Skeletal muscle satellite cell (primary cell): ENCODE measurements around the gene PKIG.

Experiments used
- H3K27me3 ChIP-seq: 2 replicates; pipeline ENCODE4 v1.7.0; 2013; ENCODE audit warnings: low read length; ENCODE audit not compliant: control insufficient read depth, insufficient read depth
- H3K36me3 ChIP-seq: 2 replicates; pipeline ENCODE4 v1.7.0; 2013; ENCODE audit warnings: mild to moderate bottlenecking, control low read depth, low read length; ENCODE audit not compliant: insufficient read depth
- H3K4me1 ChIP-seq: 2 replicates; pipeline ENCODE4 v1.7.0; 2013; ENCODE audit warnings: low read length; ENCODE audit not compliant: control insufficient read depth, insufficient read depth
- H3K4me2 ChIP-seq: 2 replicates; pipeline ENCODE4 v1.7.0; 2013; ENCODE audit warnings: mild to moderate bottlenecking, low read length
- H3K4me3 ChIP-seq: 2 replicates; pipeline ENCODE4 v1.7.0; 2013; ENCODE audit warnings: low read length
- H3K9ac ChIP-seq: 2 replicates; pipeline ENCODE4 v1.7.0; 2013; ENCODE audit warnings: mild to moderate bottlenecking, low read depth, low read length, moderate library complexity
- H3K9me3 ChIP-seq: replicated peaks from 2 replicates; pipeline ENCODE4 v1.7.0; 2013; ENCODE audit warnings: mild to moderate bottlenecking, control low read depth, low read length

PKIG gene

DNA sequence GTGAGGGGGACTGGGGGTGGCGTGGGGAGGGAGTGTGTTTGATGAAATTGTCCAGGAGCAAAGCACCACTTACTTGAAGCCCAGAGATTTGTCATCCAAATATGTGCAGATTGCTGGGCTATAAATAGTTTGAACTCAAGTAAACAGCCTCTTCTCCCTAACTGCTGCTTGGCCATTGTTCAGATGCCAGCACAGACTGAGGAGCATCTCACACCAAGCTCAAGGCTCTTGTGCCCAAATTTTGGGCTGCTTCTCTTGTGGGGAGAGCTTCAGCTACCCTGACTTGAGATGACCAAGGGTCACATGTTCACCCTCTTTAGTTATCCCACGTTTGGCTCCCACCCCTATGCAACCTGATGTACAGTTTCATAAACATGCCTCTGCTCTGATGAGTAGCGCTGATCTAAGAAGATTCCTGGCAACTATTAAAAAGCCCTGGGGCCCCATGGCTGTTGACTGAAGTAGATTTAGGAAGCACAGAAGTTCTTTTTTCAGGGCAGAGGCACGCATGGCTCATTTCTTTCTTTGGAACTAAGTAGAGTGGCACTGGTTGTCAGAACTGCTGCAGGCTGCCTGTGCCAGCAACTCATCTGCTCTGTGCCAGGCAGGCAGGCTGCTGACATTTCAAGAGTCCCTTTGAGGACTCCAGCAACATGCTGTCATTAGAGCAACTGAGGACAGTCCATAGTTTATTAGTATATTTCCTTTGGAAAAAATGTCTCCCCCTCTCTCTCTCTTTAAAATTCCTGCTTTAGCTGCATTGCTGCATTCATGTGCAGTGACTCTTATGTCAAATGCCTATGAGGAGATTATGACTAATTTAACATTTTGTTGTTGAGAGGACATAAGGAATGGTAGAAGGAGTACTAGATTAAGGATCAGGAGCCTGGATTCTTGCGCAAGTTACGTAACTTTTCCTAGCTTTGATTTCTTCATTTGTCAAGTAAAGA lies 9.6 kb upstream of the PKIG start:
- H3K36me3 ChIP-seq, result no peaks in the 10 kb centered on the region
- H3K4me3 ChIP-seq, result peak overlapping the region; percentile 52
- H3K9ac ChIP-seq, result peak overlapping the region; percentile 85
- H3K9me3 ChIP-seq, result no peaks in the 10 kb centered on the region
- H3K4me1 ChIP-seq, result peaks cover 42% of the 10 kb centered on the region
- H3K4me2 ChIP-seq, result peak overlapping the region; percentile 80
- H3K27me3 ChIP-seq, result no peaks in the 10 kb centered on the region

DNA sequence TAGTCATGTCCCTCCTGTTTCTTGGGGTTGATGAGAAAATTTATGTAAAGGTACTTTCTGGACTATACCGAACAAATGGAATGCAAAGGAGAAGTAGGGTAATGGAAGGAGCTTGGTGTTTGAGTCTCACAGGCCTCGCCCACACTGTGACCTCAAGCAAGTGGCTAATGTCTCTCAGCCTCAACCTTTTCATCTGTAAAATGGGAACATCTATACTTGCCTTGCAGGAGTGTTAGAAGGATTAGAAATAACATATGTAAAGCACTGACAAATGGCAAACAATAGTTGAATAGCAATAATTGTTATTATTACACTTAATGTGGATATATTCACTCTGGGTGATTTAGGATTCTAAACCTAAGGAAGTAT lies 8.9 kb upstream of the PKIG start:
- H3K36me3 ChIP-seq, result no peaks in the 10 kb centered on the region
- H3K27me3 ChIP-seq, result no peaks in the 10 kb centered on the region
- peaks cover 42% of the 10 kb centered on the region for H3K4me1 ChIP-seq
- peak overlapping the region; percentile 80 for H3K4me2 ChIP-seq
- H3K9me3 ChIP-seq, result no peaks in the 10 kb centered on the region
- H3K4me3 ChIP-seq, result no peak overlapping the region
- H3K9ac ChIP-seq, result peak overlapping the region; percentile 85

GRCh38 chr20:44574372-44574771 lies 8.0 kb upstream of the PKIG start:
- Histone ChIP-seq H3K9me3 (no peaks in the 10 kb centered on the region), H3K4me3 (no peak overlapping the region), H3K4me2 (no peak overlapping the region), H3K27me3 (no peaks in the 10 kb centered on the region), H3K36me3 (no peaks in the 10 kb centered on the region), H3K9ac (no peak overlapping the region), H3K4me1 (peaks cover 46% of the 10 kb centered on the region)

DNA sequence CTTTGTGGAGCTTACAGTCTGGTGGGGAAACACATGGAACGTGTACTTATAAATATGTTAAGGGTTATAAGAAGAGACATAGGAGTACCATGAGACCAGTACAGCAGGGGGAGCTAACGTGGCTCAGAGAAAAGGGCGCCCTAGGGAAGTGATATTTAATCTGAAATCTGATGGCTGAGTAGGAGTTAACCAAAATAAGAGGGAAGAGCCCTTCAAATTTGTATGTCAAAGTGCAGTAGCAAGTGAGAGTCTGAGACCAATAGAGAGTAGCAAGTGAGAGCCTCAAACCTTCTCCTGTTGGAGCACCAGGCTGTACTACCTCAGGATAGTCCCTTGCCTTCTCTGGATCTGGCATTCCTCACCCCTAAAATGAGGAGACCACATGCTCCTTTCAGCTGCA lies 6.1 kb upstream of the PKIG start:
- Histone ChIP-seq H3K4me2 (no peak overlapping the region), H3K9ac (peak overlapping the region; percentile 9), H3K4me1 (peaks cover 58% of the 10 kb centered on the region), H3K36me3 (no peaks in the 10 kb centered on the region), H3K27me3 (no peaks in the 10 kb centered on the region), H3K9me3 (no peaks in the 10 kb centered on the region), H3K4me3 (no peak overlapping the region)

DNA sequence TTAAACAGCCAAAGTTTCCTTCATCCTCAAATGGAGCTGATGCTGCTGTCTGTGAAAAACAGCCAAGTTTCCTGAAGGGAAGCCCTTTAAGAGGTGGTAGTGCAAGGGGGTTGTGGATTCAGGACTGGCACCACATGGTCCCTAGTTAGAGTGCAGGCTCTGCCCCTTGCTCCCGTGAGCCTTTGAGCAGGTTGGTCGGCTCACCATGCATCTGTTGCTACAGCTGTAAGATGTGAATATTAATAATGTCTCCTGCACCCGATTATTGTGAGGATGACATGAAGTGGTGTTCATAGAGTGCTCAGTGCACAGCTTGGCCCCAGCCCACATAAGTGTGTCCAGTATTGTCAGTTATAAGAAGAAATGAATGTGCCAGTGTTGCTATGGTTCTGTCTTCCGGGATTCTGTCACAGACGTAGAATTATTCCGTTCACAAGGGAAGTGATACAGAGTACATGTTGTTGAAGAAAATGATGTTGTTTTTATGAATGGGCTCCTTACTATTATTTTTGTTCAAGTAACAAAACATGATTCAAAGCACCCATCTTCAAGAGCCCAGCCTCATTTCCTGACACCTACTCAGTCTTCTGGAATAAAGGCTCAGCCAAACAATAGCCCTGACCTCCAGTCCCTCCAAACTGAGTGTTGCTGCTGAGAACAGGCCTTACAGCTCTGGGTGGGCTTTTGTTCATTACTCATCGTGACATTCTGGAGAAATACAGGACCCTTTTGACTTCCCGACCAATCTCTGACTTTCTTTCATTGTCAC lies 2.9 kb upstream of the PKIG start:
- Histone ChIP-seq H3K9me3 (no peaks in the 10 kb centered on the region), H3K36me3 (no peaks in the 10 kb centered on the region), H3K9ac (no peak overlapping the region), H3K4me1 (peaks cover 53% of the 10 kb centered on the region), H3K4me3 (no peak overlapping the region), H3K27me3 (no peaks in the 10 kb centered on the region), H3K4me2 (no peak overlapping the region)

GRCh38 chr20:44580581-44581268 lies 1.7 kb upstream of the PKIG start:
- no peak overlapping the region for H3K9ac ChIP-seq
- peaks cover 53% of the 10 kb centered on the region for H3K4me1 ChIP-seq
- H3K36me3 ChIP-seq, result no peaks in the 10 kb centered on the region

GRCh38 chr20:44581515-44581914 lies 864 bp upstream of the PKIG start:
- H3K36me3 ChIP-seq, result no peaks in the 10 kb centered on the region
- no peak overlapping the region for H3K4me3 ChIP-seq
- no peaks in the 10 kb centered on the region for H3K9me3 ChIP-seq
- no peak overlapping the region for H3K9ac ChIP-seq
- H3K4me1 ChIP-seq, result peaks cover 48% of the 10 kb centered on the region
- H3K4me2 ChIP-seq, result no peak overlapping the region
- no peaks in the 10 kb centered on the region for H3K27me3 ChIP-seq

More at GRCh38 chr20:44580581-44581268, 1.7 kb upstream of the PKIG start:
- Histone ChIP-seq H3K9me3 (no peaks in the 10 kb centered on the region), H3K27me3 (no peaks in the 10 kb centered on the region), H3K4me3 (no peak overlapping the region), H3K4me2 (no peak overlapping the region)

GRCh38 chr20:44583157-44583556 lies 778 bp downstream of the PKIG start:
- H3K9ac ChIP-seq, result peak overlapping the region; percentile 56
- no peaks in the 10 kb centered on the region for H3K9me3 ChIP-seq
- H3K4me2 ChIP-seq, result peak overlapping the region; percentile 73
- peaks cover 38% of the 10 kb centered on the region for H3K4me1 ChIP-seq
- H3K36me3 ChIP-seq, result no peaks in the 10 kb centered on the region
- H3K27me3 ChIP-seq, result no peaks in the 10 kb centered on the region
- H3K4me3 ChIP-seq, result peak overlapping the region; percentile 47

- Histone ChIP-seq H3K4me2 (no peak overlapping the region), H3K27me3 (no peaks in the 10 kb centered on the region), H3K9ac (no peak overlapping the region), H3K4me1 (peaks cover 37% of the 10 kb centered on the region), H3K4me3 (no peak overlapping the region), H3K9me3 (no peaks in the 10 kb centered on the region), H3K36me3 (no peaks in the 10 kb centered on the region)
Observed at GRCh38 chr20:44584162-44584561, 1.8 kb downstream of the PKIG start.

- H3K9me3 ChIP-seq, result no peaks in the 10 kb centered on the region
- no peak overlapping the region for H3K4me2 ChIP-seq
- H3K4me3 ChIP-seq, result no peak overlapping the region
- no peaks in the 10 kb centered on the region for H3K36me3 ChIP-seq
- no peak overlapping the region for H3K9ac ChIP-seq
- H3K4me1 ChIP-seq, result peaks cover 26% of the 10 kb centered on the region
- no peaks in the 10 kb centered on the region for H3K27me3 ChIP-seq
Observed at GRCh38 chr20:44585057-44585963, 2.9 kb downstream of the PKIG start.
